ENCODE measurements around the gene TRMT61A. TPM values are rescaled to one million over a fixed set of nuclear protein-coding genes. Genes with fewer than 3 reads are reported as not detected.
"Not testable (repeated sequence)": the region's sequence is repeated elsewhere in the genome, so short reads cannot be mapped to it uniquely, and the experiment has no call there.

TRMT61A gene
- total RNA-seq, 1 donor from 2014 or later = 14.4 TPM

GRCh38 chr14:103508521-103509329 is 20.3 kb upstream of the TRMT61A start:
- DNase-seq (ENCODE audit: low read depth) = no peak

- no peak for DNase-seq (ENCODE audit: low read depth)
Observed at GRCh38 chr14:103509864-103510723, 18.9 kb upstream of the TRMT61A start.

GRCh38 chr14:103510724-103511693 is 18.0 kb upstream of the TRMT61A start:
- no peak for DNase-seq (ENCODE audit: low read depth)

GRCh38 chr14:103512180-103512579 is 16.8 kb upstream of the TRMT61A start:
- DNase-seq (ENCODE audit: low read depth) = not testable (repeated sequence)

- peak; percentile 89 for DNase-seq (ENCODE audit: low read depth)
Observed at GRCh38 chr14:103512701-103513611, 16.0 kb upstream of the TRMT61A start.

GRCh38 chr14:103514596-103515421 is 14.2 kb upstream of the TRMT61A start:
- no peak for DNase-seq (ENCODE audit: low read depth)

GRCh38 chr14:103516426-103517173 is 12.4 kb upstream of the TRMT61A start:
- no peak for DNase-seq (ENCODE audit: low read depth)

- no peak for DNase-seq (ENCODE audit: low read depth)
Observed at GRCh38 chr14:103517174-103517566, 11.8 kb upstream of the TRMT61A start.

- no peak for DNase-seq (ENCODE audit: low read depth)
Observed at GRCh38 chr14:103517721-103518421, 11.1 kb upstream of the TRMT61A start.

- peak; percentile 66 for DNase-seq (ENCODE audit: low read depth)
Observed at GRCh38 chr14:103518422-103519042, 10.5 kb upstream of the TRMT61A start.

- DNase-seq (ENCODE audit: low read depth) = peak; percentile 53
Observed at GRCh38 chr14:103519043-103519836, 9.8 kb upstream of the TRMT61A start.

- DNase-seq (ENCODE audit: low read depth) = no peak
Observed at GRCh38 chr14:103519837-103520212, 9.2 kb upstream of the TRMT61A start.

- no peak for DNase-seq (ENCODE audit: low read depth)
Observed at GRCh38 chr14:103520269-103520656, 8.7 kb upstream of the TRMT61A start.

GRCh38 chr14:103520657-103521437 is 8.1 kb upstream of the TRMT61A start:
- DNase-seq (ENCODE audit: low read depth) = peak; percentile 78

GRCh38 chr14:103521438-103521950 is 7.5 kb upstream of the TRMT61A start:
- DNase-seq (ENCODE audit: low read depth) = no peak

Data from myocyte (in vitro differentiated cells).